ENCODE data around the gene FNDC1.

The FNDC1 gene

GRCh38 chr6:159313018-159313417 lies 143.8 kb downstream of the FNDC1 start:
- DNase-seq, result no peak

- DNase-seq, result no peak
Observed at GRCh38 chr6:159315562-159315961, 146.4 kb downstream of the FNDC1 start.

- DNase-seq, result no peak
Observed at GRCh38 chr6:159317430-159317829, 148.2 kb downstream of the FNDC1 start.

GRCh38 chr6:159321267-159321666 lies 152.1 kb downstream of the FNDC1 start:
- DNase-seq, result no peak
